HG02970 (cell line): Measurements from ENCODE around the gene GABRG3.

Source experiments
- ATAC-seq: cut with Tn5 transposase; IDR thresholded peaks from one replicate; pipeline ENCODE4 v1.9.1; 2021; ENCODE audit warnings: mild to moderate bottlenecking, moderate library complexity, moderate number of reproducible peaks; ENCODE audit not compliant: unreplicated experiment, low FRiP score

GABRG3 gene

GRCh38 chr15:27059610-27060202 is 88.7 kb downstream of the GABRG3 start:
- no peak for ATAC-seq

GRCh38 chr15:27061739-27062138 is 90.8 kb downstream of the GABRG3 start:
- ATAC-seq: no peak

- ATAC-seq: no peak
Observed at GRCh38 chr15:27062951-27063350, 92.0 kb downstream of the GABRG3 start.

GRCh38 chr15:27064080-27064479 is 93.1 kb downstream of the GABRG3 start:
- ATAC-seq: no peak

GRCh38 chr15:27065151-27065550 is 94.2 kb downstream of the GABRG3 start:
- no peak for ATAC-seq

GRCh38 chr15:27065785-27066184 is 94.8 kb downstream of the GABRG3 start:
- ATAC-seq: no peak

GRCh38 chr15:27066446-27066845 is 95.5 kb downstream of the GABRG3 start:
- no peak for ATAC-seq

- ATAC-seq: no peak
Observed at GRCh38 chr15:27067175-27067574, 96.2 kb downstream of the GABRG3 start.

- no peak for ATAC-seq
Observed at GRCh38 chr15:27070841-27071240, 99.9 kb downstream of the GABRG3 start.

- no peak for ATAC-seq
Observed at GRCh38 chr15:27074179-27074578, 103.2 kb downstream of the GABRG3 start.

- ATAC-seq: no peak
Observed at GRCh38 chr15:27077790-27078189, 106.8 kb downstream of the GABRG3 start.

- ATAC-seq: no peak
Observed at GRCh38 chr15:27081676-27082418, 110.9 kb downstream of the GABRG3 start.

- ATAC-seq: no peak
Observed at GRCh38 chr15:27082526-27082925, 111.5 kb downstream of the GABRG3 start.

GRCh38 chr15:27084844-27085243 is 113.9 kb downstream of the GABRG3 start:
- no peak for ATAC-seq

GRCh38 chr15:27086149-27086548 is 115.2 kb downstream of the GABRG3 start:
- no peak for ATAC-seq

- no peak for ATAC-seq
Observed at GRCh38 chr15:27086805-27087204, 115.8 kb downstream of the GABRG3 start.

GRCh38 chr15:27087651-27088583 is 116.9 kb downstream of the GABRG3 start:
- ATAC-seq: no peak

GRCh38 chr15:27088584-27089232 is 117.7 kb downstream of the GABRG3 start:
- no peak for ATAC-seq

GRCh38 chr15:27089233-27089586 is 118.2 kb downstream of the GABRG3 start:
- no peak for ATAC-seq

- ATAC-seq: no peak
Observed at GRCh38 chr15:27089676-27090075, 118.7 kb downstream of the GABRG3 start.
